ENCODE results near the gene CDC34. TPM values are rescaled to one million over a fixed set of nuclear protein-coding genes. Genes with fewer than 3 reads are reported as not detected.
A peak's percentile ranks its signal among the peaks of the same experiment; 100 is the strongest.

The CDC34 gene
- total and polyA plus RNA-seq, 3 donors from 2014 or later: 149 to 249 (median 205) TPM

- no peaks in the 10 kb centered on the region for H3K9me3 ChIP-seq
- DNase-seq: no peak
- no peaks in the 10 kb centered on the region for H3K36me3 ChIP-seq (ENCODE audit: low read depth, missing control alignments)
- no peak overlapping the region for H3K27ac ChIP-seq
- 4% methylated on average over 14 to 42 of the region's 50 CpGs for WGBS, 2 donors
- peak overlapping the region in 1 of 2 donors; percentile 5 for H3K4me3 ChIP-seq
- no peak for TF ChIP-seq CTCF (IDR thresholded peaks at IDR 0.05)
- no peak for TF ChIP-seq POLR2A (IDR thresholded peaks at IDR 0.05)
- no peaks in the 10 kb centered on the region for H3K27me3 ChIP-seq
- peaks cover 12% of the 10 kb centered on the region for H3K4me1 ChIP-seq
- intact Hi-C loops (cut with DNase I; ENCODE audit: low total_unique reads): no loop called here
These were observed 33.6 kb upstream of the CDC34 start for GRCh38 chr19:497869-498510.

- Histone ChIP-seq H3K27ac (no peak overlapping the region), H3K9me3 (no peaks in the 10 kb centered on the region), H3K4me3 (no peak overlapping the region), H3K27me3 (no peaks in the 10 kb centered on the region), H3K4me1 (peaks cover 12% of the 10 kb centered on the region), H3K36me3 (ENCODE audit: low read depth, missing control alignments) (no peaks in the 10 kb centered on the region)
- intact Hi-C loops (cut with DNase I; ENCODE audit: low total_unique reads): no loop called here
- TF ChIP-seq CTCF (IDR thresholded peaks at IDR 0.05) (no peak), POLR2A (IDR thresholded peaks at IDR 0.05) (no peak)
- DNase-seq: no peak
- 2 to 4% methylated on average over 10 to 24 of the region's 26 CpGs for WGBS, 2 donors
These were observed 33.1 kb upstream of the CDC34 start for GRCh38 chr19:498511-498891.

GRCh38 chr19:498977-499623 is 32.5 kb upstream of the CDC34 start:
- Histone ChIP-seq H3K9me3 (no peaks in the 10 kb centered on the region), H3K27me3 (no peaks in the 10 kb centered on the region), H3K27ac (no peak overlapping the region), H3K36me3 (ENCODE audit: low read depth, missing control alignments) (no peaks in the 10 kb centered on the region), H3K4me3 (no peak overlapping the region), H3K4me1 (peaks cover 12% of the 10 kb centered on the region)
- DNase-seq: no peak
- TF ChIP-seq POLR2A (IDR thresholded peaks at IDR 0.05) (no peak), CTCF (IDR thresholded peaks at IDR 0.05) (no peak)
- intact Hi-C loops (cut with DNase I; ENCODE audit: low total_unique reads): no loop called here
- 64 to 70% methylated on average over 31 of the region's 31 CpGs for WGBS, 2 donors

GRCh38 chr19:501646-502045 is 29.9 kb upstream of the CDC34 start:
- H3K36me3 ChIP-seq (ENCODE audit: low read depth, missing control alignments): no peaks in the 10 kb centered on the region
- intact Hi-C loops (cut with DNase I; ENCODE audit: low total_unique reads): no loop called here
- TF ChIP-seq POLR2A (IDR thresholded peaks at IDR 0.05) (no peak), CTCF (IDR thresholded peaks at IDR 0.05) (no peak)
- H3K27ac ChIP-seq: no peak overlapping the region
- H3K4me3 ChIP-seq: no peak overlapping the region
- peaks cover 10% of the 10 kb centered on the region for H3K4me1 ChIP-seq
- H3K27me3 ChIP-seq: no peaks in the 10 kb centered on the region
- no peak for DNase-seq
- no peaks in the 10 kb centered on the region for H3K9me3 ChIP-seq
- WGBS, 2 donors: 78 to 82% methylated on average over 17 of the region's 17 CpGs

- WGBS, 2 donors: 85 to 92% methylated on average over 10 to 14 of the region's 14 CpGs
- no peaks in the 10 kb centered on the region for H3K27me3 ChIP-seq
- DNase-seq: no peak
- no peaks in the 10 kb centered on the region for H3K36me3 ChIP-seq (ENCODE audit: low read depth, missing control alignments)
- peaks cover 14% of the 10 kb centered on the region for H3K4me1 ChIP-seq
- no peak overlapping the region for H3K4me3 ChIP-seq
- no peaks in the 10 kb centered on the region for H3K9me3 ChIP-seq
- no peak overlapping the region for H3K27ac ChIP-seq
- intact Hi-C loops (cut with DNase I; ENCODE audit: low total_unique reads): no loop called here
- TF ChIP-seq POLR2A (IDR thresholded peaks at IDR 0.05) (no peak), CTCF (IDR thresholded peaks at IDR 0.05) (no peak)
These were observed 26.9 kb upstream of the CDC34 start for GRCh38 chr19:504616-505015.
